GM13976 (cell line): ENCODE measurements around the gene FAAP100.
"Not testable (repeated sequence)": the region's sequence is repeated elsewhere in the genome, so short reads cannot be mapped to it uniquely, and the experiment has no call there.

Experiments used
- DNase-seq: peaks from one replicate; pipeline ENCODE4 v3.0.0; 2012; ENCODE audit warnings: low spot score
- CTCF ChIP-seq: IDR thresholded peaks from 2 replicates; pipeline ENCODE4 v1.5.1; 2012; ENCODE audit warnings: borderline replicate concordance, mild to moderate bottlenecking; ENCODE audit not compliant: insufficient read depth; ENCODE audit errors: extremely low read depth, missing control alignments, control extremely low read depth
- in situ Hi-C: fragments of 300-500 bp; cut with MboI; formaldehyde crosslinking; loops from one replicate; pipeline ENCODE4 v1.12.0; 2022; ENCODE audit warnings: low sequenced_read_pairs, mixed read lengths, inconsistent platforms; ENCODE audit not compliant: unreplicated experiment

The FAAP100 gene

GRCh38 chr17:81535480-81536298 lies 16.5 kb downstream of the FAAP100 start:
- no peak for TF ChIP-seq CTCF
- DNase-seq = no peak
- in situ Hi-C loops = no loop called here

- in situ Hi-C loops = no loop called here
- DNase-seq = no peak
- TF ChIP-seq CTCF = no peak
These were observed 17.2 kb downstream of the FAAP100 start for GRCh38 chr17:81535007-81535328.

GRCh38 chr17:81534157-81535006 lies 17.8 kb downstream of the FAAP100 start:
- DNase-seq = no peak
- TF ChIP-seq CTCF = no peak
- in situ Hi-C loops = no loop called here

GRCh38 chr17:81533339-81534141 lies 18.6 kb downstream of the FAAP100 start:
- TF ChIP-seq CTCF = no peak
- in situ Hi-C loops = no loop called here
- DNase-seq = no peak

- no peak for TF ChIP-seq CTCF
- no peak for DNase-seq
- in situ Hi-C loops = no loop called here
These were observed 19.5 kb downstream of the FAAP100 start for GRCh38 chr17:81532490-81533287.

- DNase-seq, in situ Hi-C loops: not testable (repeated sequence)
These were observed 20.2 kb downstream of the FAAP100 start for GRCh38 chr17:81531998-81532404.

- in situ Hi-C loops, DNase-seq: not testable (repeated sequence)
These were observed 21.1 kb downstream of the FAAP100 start for GRCh38 chr17:81531013-81531412.
